Measurements from ENCODE around the gene RGS19. TPM values are rescaled to one million over a fixed set of nuclear protein-coding genes. Genes with fewer than 3 reads are reported as not detected.

The RGS19 gene
- 12.7 and 13.1 TPM in 2 replicates for total RNA-seq (2021; fragmentation: NEBNext Ultra II Directional; extraction: Animal tissue kit (Norgen Biotek cat#: 25700))
- 16.8 and 21.9 TPM in 2 replicates for polyA plus RNA-seq (2011; rRNA removed)
- polyA plus RNA-seq (2011; cell fraction: cytosol; rRNA removed) = 14.6 TPM
- polyA plus RNA-seq (2011; cell fraction: nucleus; rRNA removed) = 18.9 TPM
- polyA plus RNA-seq (2012, experiment 1 of 2) = 9.5 to 12.1 TPM (median 10.6 TPM) in 4 replicates
- 8.8 TPM for polyA plus RNA-seq (2012, experiment 2 of 2)
- 9.0 TPM for polyA plus RNA-seq (2013, experiment 1 of 2)
- polyA plus RNA-seq (2013, experiment 2 of 2) = 8.9 TPM
- 4.3 and 4.8 TPM in 2 replicates for polyA minus RNA-seq (2011; rRNA and poly(A)+ RNA removed)
- polyA minus RNA-seq (2011; cell fraction: cytosol; rRNA and poly(A)+ RNA removed) = 8.7 TPM
- 6.3 TPM for polyA minus RNA-seq (2011; cell fraction: nucleus; rRNA and poly(A)+ RNA removed)
- long read RNA-seq, experiment 1, partial matches to known transcripts = 7 of 12 reads
- long read RNA-seq, experiment 1, other reads (novel, unspliced or antisense) = 1 of 12 reads
- long read RNA-seq, experiment 2, partial matches to known transcripts = 2 of 3 reads
- long read RNA-seq, experiment 2, other reads (novel, unspliced or antisense) = 0 of 3 reads

GRCh38 chr20:64079273-64080012 lies at the start of gene RGS19:
Gene RGS19 (minus strand): TSS chr20:64079518. CDS start chr20:64076886, 2,632 bp downstream.
- no peak within 1 kb of the TSS for H2AK5ac ChIP-seq (ENCODE audit: low read depth, low read length)
- no peak within 1 kb of the TSS for H2BK20ac ChIP-seq (ENCODE audit: low read length)
- no peak within 1 kb of the TSS for H4K91ac ChIP-seq (replicated peaks; ENCODE audit: insufficient read length, low read length)
- ChIA-PET POLR2A (ENCODE audit: partially characterized antibody) (interaction anchor here (0.6 to 4.6 kb wide), 6 partner anchors 12 to 213 kb away, joined by 3 to 27 read pairs (median 4); partner anchors contain the start of gene TCEA2), CTCF (ENCODE audit: partially characterized antibody) (interaction anchor here (1.5 to 13.0 kb wide), 7 partner anchors 10 to 39 kb away, joined by 4 to 144 read pairs (median 17); partner anchors contain the start of genes SOX18 and TCEA2)
- FAIRE-seq (no peak), DNase-seq (ENCODE audit: low read depth in 1 of 2, low spot score in 2 of 2) (peak in 1 of 2 experiments; percentile 86)
- H3K4me2 ChIP-seq (ENCODE audit: insufficient read depth in 1 of 2, low read depth in 2 of 2, low read length in 2 of 2) = peak within 1 kb of the TSS; percentile 78 to 94
- peak within 1 kb of the TSS; percentile 93 for H3K18ac ChIP-seq (ENCODE audit: extremely low read depth, low read length)
- H2BK5ac ChIP-seq (ENCODE audit: low read depth, low read length) = peak within 1 kb of the TSS; percentile 44; the same call in 1 of the 2 replicates
- H4K5ac ChIP-seq (ENCODE audit: insufficient read length, low read depth, low read length) = peak within 1 kb of the TSS; percentile 36
- H3K27me3 ChIP-seq (replicated peaks in 1 of 4; ENCODE audit: control insufficient read depth in 3 of 4, extremely low read depth in 1 of 4, insufficient read depth in 3 of 4, low read length in 3 of 4) = peaks cover 2 to 36% (median 29%) of the 10 kb centered on the region in 4 experiments
- no peak within 1 kb of the TSS for H2BK120ac ChIP-seq (replicated peaks; ENCODE audit: low read depth, low read length)
- no peak within 1 kb of the TSS for H2BK15ac ChIP-seq (ENCODE audit: low read length)
- H3K4me3 ChIP-seq (ENCODE audit: extremely low read depth in 1 of 4, insufficient read depth in 2 of 4, low read depth in 3 of 4, low read length in 4 of 4) = peak within 1 kb of the TSS; percentile 60 to 92 (median 71)
- no peaks in the 10 kb centered on the region for H3K9me3 ChIP-seq (ENCODE audit: insufficient read depth in 2 of 2, low read depth in 1 of 2, low read length in 1 of 2)
- peak within 1 kb of the TSS in 2 of 4 experiments; percentile 18 to 61; a peak in 4 of 7 replicates for H3K9ac ChIP-seq (replicated peaks in 1 of 4; ENCODE audit: extremely low read depth in 1 of 4, low read depth in 3 of 4, low read length in 3 of 4)
- WGBS, 2 experiments (ENCODE audit: extremely low coverage in 1 of 2, insufficient coverage in 1 of 2, insufficient read length in 1 of 2, insufficient replicate concordance in 2 of 2, low coverage in 1 of 2, low lambda C conversion rate in 2 of 2, missing lambda C conversion rate in 1 of 2) = 1% methylated on average over 22 of the region's 73 CpGs; no CpG with 5 or more reads in 1 of the 2 experiments
- peak within 1 kb of the TSS; percentile 73 for H3K4ac ChIP-seq (replicated peaks; ENCODE audit: insufficient read length, low read depth, low read length)
- H3K23ac ChIP-seq (ENCODE audit: insufficient read length) = no peak within 1 kb of the TSS
- H3K23me2 ChIP-seq (ENCODE audit: low read depth, low read length) = peaks cover 22% of the 10 kb centered on the region; the same call in 1 of the 2 replicates
- no peak within 1 kb of the TSS; the same call in 1 of the 2 replicates for H3K27ac ChIP-seq (ENCODE audit: low read depth, low read length)
- H4K20me1 ChIP-seq (replicated peaks in 1 of 2; ENCODE audit: control insufficient read depth in 1 of 2, insufficient read depth in 2 of 2, low read length in 2 of 2) = peaks cover 0 to under 1% of the 10 kb centered on the region in 2 experiments
- H2BK12ac ChIP-seq (ENCODE audit: low read depth, low read length) = peak within 1 kb of the TSS; percentile 80; the same call in 1 of the 2 replicates
- peak within 1 kb of the TSS; percentile 25 for H3K56ac ChIP-seq (replicated peaks; ENCODE audit: insufficient read length, low read depth, low read length)
- H3K14ac ChIP-seq (ENCODE audit: insufficient read length) = no peak within 1 kb of the TSS
- no peaks in the 10 kb centered on the region for H3K36me3 ChIP-seq (ENCODE audit: control insufficient read depth in 2 of 4, insufficient read depth in 4 of 4, low read length in 3 of 4)
- peak within 1 kb of the TSS; percentile 94; the same call in 1 of the 2 replicates for H2AFZ ChIP-seq (ENCODE audit: low read length)
- no peaks in the 10 kb centered on the region for H3K79me1 ChIP-seq (ENCODE audit: low read depth, low read length)
- H3K79me2 ChIP-seq (ENCODE audit: control insufficient read depth in 1 of 2, insufficient read depth in 2 of 2, low read length in 2 of 2) = no peaks in the 10 kb centered on the region
- peaks cover 0 to 35% (median 18%) of the 10 kb centered on the region in 4 experiments; a peak in 6 of 7 replicates for H3K4me1 ChIP-seq (replicated peaks in 1 of 4; ENCODE audit: control insufficient read depth in 3 of 4, insufficient read depth in 4 of 4, low read length in 3 of 4)
- peak within 1 kb of the TSS; percentile 75 for H4K8ac ChIP-seq (ENCODE audit: extremely low read depth, insufficient read depth, low read length)
- no peak for TF ChIP-seq RBBP5 (IDR thresholded peaks at IDR 0.05; ENCODE audit: borderline replicate concordance, low read depth, low read length)
- no peak for TF ChIP-seq EP300 (IDR thresholded peaks at IDR 0.05; ENCODE audit: borderline replicate concordance in 1 of 2, low read depth in 2 of 2, low read length in 2 of 2)
- no peak for TF ChIP-seq BCL11A (IDR thresholded peaks at IDR 0.05; ENCODE audit: low read depth in 2 of 2, low read length in 2 of 2)
- TF ChIP-seq KDM1A (IDR thresholded peaks at IDR 0.05; ENCODE audit: borderline replicate concordance, low read length) = peak; percentile 92
- no peak for TF ChIP-seq MAFK (IDR thresholded peaks at IDR 0.05; ENCODE audit: low read depth, low read length)
- TF ChIP-seq SP4 (IDR thresholded peaks at IDR 0.05; ENCODE audit: low read length) = no peak
- TF ChIP-seq HDAC2 (IDR thresholded peaks at IDR 0.05; ENCODE audit: borderline replicate concordance in 1 of 2, low read depth in 2 of 2, low read length in 2 of 2) = peak in 1 of 2 experiments; percentile 71; a peak in 1 of 4 replicates
- peak; percentile 36 for TF ChIP-seq ASH2L (IDR thresholded peaks at IDR 0.05; ENCODE audit: low read length)
